ENCODE data around the gene PRKAR2A.

GRCh38 chr3:48716508-48716981 is 131.1 kb downstream of the PRKAR2A start:
- no peak for TF ChIP-seq CTCF (IDR thresholded peaks at IDR 0.05)
- TF ChIP-seq POLR2A (IDR thresholded peaks at IDR 0.05): no peak
